RWPE2 (cell line): ENCODE data around the gene SLC26A8.

ENCODE experiments used
- ATAC-seq: fragments of 200-7000 bp; cut with Tn5 transposase; 3 replicates; pipeline ENCODE4 v1.9.1; 2021; ENCODE audit warnings: low read depth
- DNase-seq: peaks from one replicate; pipeline ENCODE4 v3.0.0-alpha.2; 2020; ENCODE audit warnings: low spot score
- H3K27ac ChIP-seq: fragments of 450-650 bp; 2 replicates; pipeline ENCODE4 v1.5.1; 2017; ENCODE audit warnings: mild to moderate bottlenecking; ENCODE audit not compliant: poor library complexity, severe bottlenecking
- H3K27me3 ChIP-seq: fragments of 250-450 bp; sonication (Bioruptor Pico); 2 replicates; pipeline ENCODE4 v1.5.1; 2021; ENCODE audit warnings: mild to moderate bottlenecking, moderate library complexity; ENCODE audit not compliant: insufficient read depth, poor library complexity, severe bottlenecking
- H3K36me3 ChIP-seq: fragments of 250-450 bp; sonication (Bioruptor Pico); 2 replicates; pipeline ENCODE4 v1.5.1; 2020; ENCODE audit warnings: low read depth, mild to moderate bottlenecking, moderate library complexity
- H3K4me1 ChIP-seq: fragments of 250-450 bp; sonication (Bioruptor Pico); 2 replicates; pipeline ENCODE4 v1.5.1; 2021; ENCODE audit warnings: mild to moderate bottlenecking, moderate library complexity; ENCODE audit not compliant: insufficient read depth, poor library complexity, severe bottlenecking
- H3K4me3 ChIP-seq: fragments of 250-450 bp; sonication (Bioruptor Pico); 2 replicates; pipeline ENCODE4 v1.5.1; 2021; ENCODE audit warnings: mild to moderate bottlenecking, moderate library complexity; ENCODE audit not compliant: severe bottlenecking
- H3K9me3 ChIP-seq: fragments of 250-450 bp; sonication (Bioruptor Pico); 2 replicates; pipeline ENCODE4 v1.5.1; 2021; ENCODE audit warnings: mild to moderate bottlenecking, moderate library complexity; ENCODE audit not compliant: severe bottlenecking
- CTCF ChIP-seq: fragments of 450-650 bp; IDR thresholded peaks from one replicate; pipeline ENCODE4 v1.5.1; 2017; ENCODE audit warnings: mild to moderate bottlenecking, moderate library complexity; ENCODE audit not compliant: poor library complexity, severe bottlenecking

SLC26A8 gene

GRCh38 chr6:36061236-36061635 lies 36.8 kb upstream of the SLC26A8 start:
- Histone ChIP-seq H3K4me1 (no peaks in the 10 kb centered on the region), H3K36me3 (peaks cover 38% of the 10 kb centered on the region), H3K27me3 (no peaks in the 10 kb centered on the region), H3K4me3 (no peak overlapping the region), H3K9me3 (no peaks in the 10 kb centered on the region), H3K27ac (no peak overlapping the region)
- no peak for TF ChIP-seq CTCF
- no peak for DNase-seq
- no peak for ATAC-seq

GRCh38 chr6:36056178-36056577 lies 31.7 kb upstream of the SLC26A8 start:
- ATAC-seq (no peak), DNase-seq (no peak)
- TF ChIP-seq CTCF: no peak

GRCh38 chr6:36054956-36055355 lies 30.5 kb upstream of the SLC26A8 start:
- H3K9me3 ChIP-seq: no peaks in the 10 kb centered on the region
- H3K4me1 ChIP-seq: peaks cover 5% of the 10 kb centered on the region
- no peaks in the 10 kb centered on the region for H3K27me3 ChIP-seq
- H3K36me3 ChIP-seq: peaks cover 45% of the 10 kb centered on the region
- no peak for TF ChIP-seq CTCF
- ATAC-seq: no peak
- H3K27ac ChIP-seq: no peak overlapping the region
- no peak overlapping the region for H3K4me3 ChIP-seq
- no peak for DNase-seq

More at GRCh38 chr6:36056178-36056577, 31.7 kb upstream of the SLC26A8 start:
- Histone ChIP-seq H3K27me3 (no peaks in the 10 kb centered on the region), H3K36me3 (peaks cover 52% of the 10 kb centered on the region), H3K4me1 (no peaks in the 10 kb centered on the region), H3K9me3 (no peaks in the 10 kb centered on the region), H3K4me3 (no peak overlapping the region), H3K27ac (no peak overlapping the region)

GRCh38 chr6:36054415-36054814 lies 30.0 kb upstream of the SLC26A8 start:
- H3K4me1 ChIP-seq: peaks cover 10% of the 10 kb centered on the region
- peaks cover 44% of the 10 kb centered on the region for H3K36me3 ChIP-seq
- ATAC-seq: no peak
- no peak overlapping the region for H3K27ac ChIP-seq
- H3K9me3 ChIP-seq: no peaks in the 10 kb centered on the region
- TF ChIP-seq CTCF: no peak
- no peak overlapping the region for H3K4me3 ChIP-seq
- no peak for DNase-seq
- no peaks in the 10 kb centered on the region for H3K27me3 ChIP-seq

GRCh38 chr6:36053878-36054277 lies 29.4 kb upstream of the SLC26A8 start:
- no peak overlapping the region for H3K27ac ChIP-seq
- TF ChIP-seq CTCF: no peak
- no peak overlapping the region for H3K4me3 ChIP-seq
- H3K9me3 ChIP-seq: no peaks in the 10 kb centered on the region
- DNase-seq (no peak), ATAC-seq (no peak)
- H3K27me3 ChIP-seq: no peaks in the 10 kb centered on the region
- peaks cover 10% of the 10 kb centered on the region for H3K4me1 ChIP-seq
- peaks cover 39% of the 10 kb centered on the region for H3K36me3 ChIP-seq
